HG02885 (cell line): Measurements from ENCODE around the gene ZNF148.

Experiments
- ATAC-seq: cut with Tn5 transposase; IDR thresholded peaks from one replicate; pipeline ENCODE4 v1.9.1; 2021; ENCODE audit warnings: mild to moderate bottlenecking; ENCODE audit not compliant: unreplicated experiment, poor library complexity

The ZNF148 gene

GRCh38 chr3:125334675-125335560 lies 40.2 kb downstream of the ZNF148 start:
- ATAC-seq = no peak

- no peak for ATAC-seq
Observed at GRCh38 chr3:125332504-125332903, 42.6 kb downstream of the ZNF148 start.

GRCh38 chr3:125331243-125331642 lies 43.9 kb downstream of the ZNF148 start:
- no peak for ATAC-seq

GRCh38 chr3:125326957-125327356 lies 48.2 kb downstream of the ZNF148 start:
- ATAC-seq = no peak

GRCh38 chr3:125325746-125326145 lies 49.4 kb downstream of the ZNF148 start:
- no peak for ATAC-seq

- ATAC-seq = no peak
Observed at GRCh38 chr3:125324341-125324740, 50.8 kb downstream of the ZNF148 start.

GRCh38 chr3:125322917-125323316 lies 52.2 kb downstream of the ZNF148 start:
- no peak for ATAC-seq

GRCh38 chr3:125322166-125322565 lies 53.0 kb downstream of the ZNF148 start:
- ATAC-seq = no peak

GRCh38 chr3:125319765-125320164 lies 55.4 kb downstream of the ZNF148 start:
- ATAC-seq = no peak

GRCh38 chr3:125318871-125319270 lies 56.3 kb downstream of the ZNF148 start:
- no peak for ATAC-seq

GRCh38 chr3:125318167-125318865 lies 56.8 kb downstream of the ZNF148 start:
- ATAC-seq = no peak

- ATAC-seq = no peak
Observed at GRCh38 chr3:125317761-125318160, 57.4 kb downstream of the ZNF148 start.

GRCh38 chr3:125316949-125317348 lies 58.2 kb downstream of the ZNF148 start:
- ATAC-seq = no peak

- ATAC-seq = no peak
Observed at GRCh38 chr3:125316246-125316645, 58.9 kb downstream of the ZNF148 start.

GRCh38 chr3:125313060-125313635 lies 62.0 kb downstream of the ZNF148 start:
- ATAC-seq = no peak

- ATAC-seq = no peak
Observed at GRCh38 chr3:125310623-125311081, 64.5 kb downstream of the ZNF148 start.

- no peak for ATAC-seq
Observed at GRCh38 chr3:125309476-125309875, 65.6 kb downstream of the ZNF148 start.

- no peak for ATAC-seq
Observed at GRCh38 chr3:125306620-125307019, 68.5 kb downstream of the ZNF148 start.

- no peak for ATAC-seq
Observed at GRCh38 chr3:125302932-125303331, 72.2 kb downstream of the ZNF148 start.

- ATAC-seq = no peak
Observed at GRCh38 chr3:125300416-125300815, 74.7 kb downstream of the ZNF148 start.

GRCh38 chr3:125294411-125294810 lies 80.7 kb downstream of the ZNF148 start:
- ATAC-seq = no peak
